ENCODE results near the gene DNAH11. TPM values are rescaled to one million over a fixed set of nuclear protein-coding genes. Genes with fewer than 3 reads are reported as not detected.

Gene DNAH11
- total and polyA plus RNA-seq, 4 donors = 0.05 to 0.50 (median 0.11) TPM

- no peak overlapping the region for H3K9ac ChIP-seq (ENCODE audit: low read depth in 1 of 2, low read length in 2 of 2)
- no peaks in the 10 kb centered on the region for H3K36me3 ChIP-seq (ENCODE audit: control insufficient read depth in 4 of 4, insufficient read depth in 3 of 4, low read depth in 1 of 4, low read length in 3 of 4)
- no peak for TF ChIP-seq SP1 (IDR thresholded peaks at IDR 0.05)
- no peak for TF ChIP-seq ZBTB33 (IDR thresholded peaks at IDR 0.05)
- no peak for TF ChIP-seq HNF4A (conservative IDR thresholded peaks at IDR 0.05)
- TF ChIP-seq EGR1 (IDR thresholded peaks at IDR 0.05; ENCODE audit: low read depth in 2 of 2) = no peak
- TF ChIP-seq JUND (IDR thresholded peaks at IDR 0.05) = no peak
- no peak for TF ChIP-seq GABPA (IDR thresholded peaks at IDR 0.05 in 1 of 2, conservative IDR thresholded peaks at IDR 0.05 in 1 of 2)
- no peak for TF ChIP-seq FOXA2 (IDR thresholded peaks at IDR 0.05)
- TF ChIP-seq HNF4G (IDR thresholded peaks at IDR 0.05) = no peak
- TF ChIP-seq NR2F2 (IDR thresholded peaks at IDR 0.05) = no peak
- no peak for TF ChIP-seq RXRA (IDR thresholded peaks at IDR 0.05)
- no peak for TF ChIP-seq REST (IDR thresholded peaks at IDR 0.05)
- TF ChIP-seq MAX (IDR thresholded peaks at IDR 0.05) = no peak
- 85% methylated on average over 6 of the region's 6 CpGs for WGBS
- H3K9me3 ChIP-seq (ENCODE audit: control insufficient read depth in 4 of 4, low read length in 3 of 4) = no peaks in the 10 kb centered on the region
- no peaks in the 10 kb centered on the region for H3K27me3 ChIP-seq (ENCODE audit: control insufficient read depth in 4 of 4, insufficient read depth in 4 of 4, low read length in 3 of 4)
- peaks cover 1 to 16% (median 4%) of the 10 kb centered on the region in 4 donors for H3K4me1 ChIP-seq (ENCODE audit: control insufficient read depth in 4 of 4, insufficient read depth in 4 of 4, low read length in 3 of 4)
- no peak overlapping the region for H3K27ac ChIP-seq (ENCODE audit: low read depth in 1 of 2, low read length in 2 of 2)
- H3K4me3 ChIP-seq (ENCODE audit: low read depth in 1 of 3, low read length in 3 of 3) = no peak overlapping the region
- no peak for DNase-seq (ENCODE audit: low spot score)
Measured at GRCh38 chr7:21942955-21943354, 400.1 kb downstream of the DNAH11 start.

GRCh38 chr7:21943436-21943835, 400.6 kb downstream of the DNAH11 start:
- H3K27me3 ChIP-seq (ENCODE audit: control insufficient read depth in 4 of 4, insufficient read depth in 4 of 4, low read length in 3 of 4) = no peaks in the 10 kb centered on the region
- H3K9me3 ChIP-seq (ENCODE audit: control insufficient read depth in 4 of 4, low read length in 3 of 4) = no peaks in the 10 kb centered on the region
- H3K36me3 ChIP-seq (ENCODE audit: control insufficient read depth in 4 of 4, insufficient read depth in 3 of 4, low read depth in 1 of 4, low read length in 3 of 4) = no peaks in the 10 kb centered on the region
- no peak overlapping the region for H3K27ac ChIP-seq (ENCODE audit: low read depth in 1 of 2, low read length in 2 of 2)
- no peak overlapping the region for H3K9ac ChIP-seq (ENCODE audit: low read depth in 1 of 2, low read length in 2 of 2)
- peaks cover 1 to 16% (median 4%) of the 10 kb centered on the region in 4 donors for H3K4me1 ChIP-seq (ENCODE audit: control insufficient read depth in 4 of 4, insufficient read depth in 4 of 4, low read length in 3 of 4)
- H3K4me3 ChIP-seq (ENCODE audit: low read depth in 1 of 3, low read length in 3 of 3) = no peak overlapping the region
- no peak for DNase-seq (ENCODE audit: low spot score)
- no peak for TF ChIP-seq CTCF (IDR thresholded peaks at IDR 0.05; ENCODE audit: low read depth, low read length, missing input control)
- no peak for TF ChIP-seq EGR1 (IDR thresholded peaks at IDR 0.05; ENCODE audit: low read depth in 2 of 2)
- no peak for TF ChIP-seq RXRA (IDR thresholded peaks at IDR 0.05)
- no peak for TF ChIP-seq GABPA (IDR thresholded peaks at IDR 0.05 in 1 of 2, conservative IDR thresholded peaks at IDR 0.05 in 1 of 2)
- TF ChIP-seq MAX (IDR thresholded peaks at IDR 0.05) = no peak
- no peak for TF ChIP-seq YY1 (IDR thresholded peaks at IDR 0.05)
- no peak for TF ChIP-seq HNF4A (conservative IDR thresholded peaks at IDR 0.05)
- TF ChIP-seq FOXA2 (IDR thresholded peaks at IDR 0.05) = no peak
- no peak for TF ChIP-seq ZBTB33 (IDR thresholded peaks at IDR 0.05)
- no peak for TF ChIP-seq RAD21 (IDR thresholded peaks at IDR 0.05)
- no peak for TF ChIP-seq ATF3 (IDR thresholded peaks at IDR 0.05)
- TF ChIP-seq TAF1 (conservative IDR thresholded peaks at IDR 0.05) = no peak
- 94% methylated on average over 5 of the region's 5 CpGs for WGBS

Measured in liver (tissue), 9 donors.